H1 (cell line): Measurements from ENCODE around the gene LAPTM4A. TPM values are rescaled to one million over a fixed set of nuclear protein-coding genes. Genes with fewer than 3 reads are reported as not detected.
A peak's percentile ranks its signal among the peaks of the same experiment; 100 is the strongest.

Experiments used
- BACH1 ChIP-seq: IDR thresholded peaks from 2 replicates; pipeline ENCODE4 v1.6.1; 2012; ENCODE audit warnings: low read length, improper control_type of control experiment
- BRCA1 ChIP-seq: IDR thresholded peaks from 2 replicates; pipeline ENCODE4 v1.6.1; 2012; ENCODE audit warnings: low read depth, low read length, improper control_type of control experiment
- CTBP2 ChIP-seq: IDR thresholded peaks from 2 replicates; pipeline ENCODE4 v1.7.0; 2011; ENCODE audit warnings: borderline replicate concordance, mild to moderate bottlenecking, moderate library complexity, mixed read lengths, low read length; ENCODE audit not compliant: insufficient read depth, insufficient read length
- EGR1 ChIP-seq: IDR thresholded peaks from 2 replicates; pipeline ENCODE4 v1.6.1; 2011; ENCODE audit warnings: low read depth, low read length, borderline replicate concordance
- EP300 ChIP-seq, 2 experiments: IDR thresholded peaks; 1 replicate in 1 of 2; 2 replicates in 1 of 2; pipeline ENCODE4 v1.6.1; 2011 to 2012; ENCODE audit warnings: low read depth in 2 of 2, low read length in 2 of 2, mild to moderate bottlenecking in 2 of 2, borderline replicate concordance in 1 of 2, inconsistent platforms in 1 of 2, moderate library complexity in 1 of 2
- EZH2 ChIP-seq: fragments of 200-600 bp; sonication (generic); IDR thresholded peaks from 2 replicates; pipeline ENCODE4 v1.7.1; 2012; ENCODE audit warnings: low read depth, mild to moderate bottlenecking, moderate library complexity, low read length, inconsistent platforms; ENCODE audit not compliant: severe bottlenecking
- GABPA ChIP-seq: IDR thresholded peaks from 2 replicates; pipeline ENCODE4 v1.6.1; 2011; ENCODE audit warnings: mild to moderate bottlenecking, low read length, moderate library complexity, borderline replicate concordance; ENCODE audit not compliant: insufficient read depth
- GTF2F1 ChIP-seq: IDR thresholded peaks from 2 replicates; pipeline ENCODE4 v1.6.1; 2012; ENCODE audit warnings: low read depth, low read length, improper control_type of control experiment, borderline replicate concordance
- HDAC6 ChIP-seq: IDR thresholded peaks from one replicate; pipeline ENCODE4 v1.7.1; 2012; ENCODE audit warnings: low read depth, mild to moderate bottlenecking, inconsistent platforms, low read length, moderate library complexity
- KDM4A ChIP-seq: IDR thresholded peaks from one replicate; pipeline ENCODE4 v1.7.1; 2012; ENCODE audit warnings: low read depth, mild to moderate bottlenecking, moderate library complexity, low read length, inconsistent platforms; ENCODE audit not compliant: severe bottlenecking
- MAFK ChIP-seq: IDR thresholded peaks from 2 replicates; pipeline ENCODE4 v1.6.1; 2012; ENCODE audit warnings: low read depth, mild to moderate bottlenecking, improper control_type of control experiment, low read length
- NRF1 ChIP-seq: IDR thresholded peaks from 2 replicates; pipeline ENCODE4 v1.6.1; 2011; ENCODE audit warnings: mild to moderate bottlenecking, low read depth, low read length, improper control_type of control experiment
- PHF8 ChIP-seq: fragments of 200-600 bp; sonication (generic); conservative IDR thresholded peaks from 2 replicates; pipeline ENCODE4 v1.7.1; 2012; ENCODE audit warnings: low read depth, mild to moderate bottlenecking, inconsistent platforms, low read length, moderate library complexity
- RBBP5 ChIP-seq: IDR thresholded peaks from 2 replicates; pipeline ENCODE4 v1.7.1; 2012; ENCODE audit warnings: low read depth, mild to moderate bottlenecking, inconsistent platforms, low read length, moderate library complexity, borderline replicate concordance
- RNF2 ChIP-seq: fragments of 200-900, 300-1000 bp; sonication (generic); IDR thresholded peaks from 2 replicates; pipeline ENCODE4 v1.7.1; 2016; ENCODE audit warnings: borderline replicate concordance, low read depth, mild to moderate bottlenecking, antibody characterized with exemption, low read length; ENCODE audit not compliant: poor library complexity, severe bottlenecking; ENCODE audit errors: missing control alignments
- SP2 ChIP-seq: IDR thresholded peaks from 2 replicates; pipeline ENCODE4 v1.6.1; 2012; ENCODE audit warnings: mild to moderate bottlenecking, low read length, inconsistent platforms
- TAF7 ChIP-seq: optimal IDR thresholded peaks from 2 replicates; pipeline ENCODE3; 2011; ENCODE audit warnings: low read depth, mild to moderate bottlenecking, inconsistent platforms, low read length, moderate library complexity, borderline replicate concordance
- ZNF274 ChIP-seq: IDR thresholded peaks from 2 replicates; pipeline ENCODE4 v1.7.0; 2012; ENCODE audit warnings: low read length, borderline replicate concordance; ENCODE audit errors: extremely low read depth
- polyA plus RNA-seq, 7 experiments: library from polyadenylated mRNA; depleted of rRNA in 3 of 7; stranded (reverse) in 5 of 7; unstranded in 2 of 7; fragments of >200 nt in 5 of 7; fragments of 200-250 nt in 2 of 7; gene quantifications; 1 replicate in 5 of 7; 2 replicates in 1 of 7; 4 replicates in 1 of 7; pipeline versions ENCODE4 v1.2.1 to v1.2.3, GENCODE V29; 2011 to 2013; ENCODE audit warnings: missing spikeins in 2 of 7, mixed read lengths in 2 of 7
- total RNA-seq: library from RNA; stranded (reverse); fragmentation: NEBNext Ultra II Directional; extraction: Animal tissue kit (Norgen Biotek cat#: 25700); gene quantifications from 2 replicates; pipeline ENCODE4 v1.2.1, GENCODE V29; 2021
- TF ChIP-seq, protein P1 (sequence below): IDR thresholded peaks from 2 replicates; pipeline ENCODE4 v1.6.1; 2011; ENCODE audit warnings: low read depth, mild to moderate bottlenecking, low read length; ENCODE audit not compliant: insufficient read depth
- TF ChIP-seq, protein P2 (sequence below): IDR thresholded peaks from 2 replicates; pipeline ENCODE4 v1.6.1; 2011; ENCODE audit warnings: low read length, improper control_type of control experiment

The LAPTM4A gene
- total and polyA plus RNA-seq, 2 of the 8 experiments (the other 6 are each of a cell fraction or from before 2014, with no cell fraction given) = 193 to 419 TPM

GRCh38 chr2:20051532-20052228 is at the start of gene LAPTM4A (continued):
- TF ChIP-seq KDM4A (peak; percentile 62), ZNF274 (no peak), RBBP5 (peak; percentile 89), EZH2 (no peak), EGR1 (no peak; the same call in 1 of the 2 replicates), EP300 (IDR thresholded peaks at IDR 0.05; ENCODE audit: borderline replicate concordance in 1 of 2, low read depth in 2 of 2, low read length in 2 of 2) (no peak), GTF2F1 (no peak), BRCA1 (no peak), BACH1 (no peak), TAF7 (peak; percentile 38), HDAC6 (no peak), CTBP2 (no peak), MAFK (no peak), GABPA (no peak), SP2 (peak; percentile 86), RNF2 (no peak), NRF1 (peak; percentile 84), PHF8 (peak; percentile 98)
- TF ChIP-seq, protein P1, sequence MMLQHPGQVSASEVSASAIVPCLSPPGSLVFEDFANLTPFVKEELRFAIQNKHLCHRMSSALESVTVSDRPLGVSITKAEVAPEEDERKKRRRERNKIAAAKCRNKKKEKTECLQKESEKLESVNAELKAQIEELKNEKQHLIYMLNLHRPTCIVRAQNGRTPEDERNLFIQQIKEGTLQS = no peak
- TF ChIP-seq, protein P2, sequence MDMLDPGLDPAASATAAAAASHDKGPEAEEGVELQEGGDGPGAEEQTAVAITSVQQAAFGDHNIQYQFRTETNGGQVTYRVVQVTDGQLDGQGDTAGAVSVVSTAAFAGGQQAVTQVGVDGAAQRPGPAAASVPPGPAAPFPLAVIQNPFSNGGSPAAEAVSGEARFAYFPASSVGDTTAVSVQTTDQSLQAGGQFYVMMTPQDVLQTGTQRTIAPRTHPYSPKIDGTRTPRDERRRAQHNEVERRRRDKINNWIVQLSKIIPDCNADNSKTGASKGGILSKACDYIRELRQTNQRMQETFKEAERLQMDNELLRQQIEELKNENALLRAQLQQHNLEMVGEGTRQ = peak; percentile 57; the same call in 1 of the 2 replicates
